BJ (cell line): Measurements from ENCODE around the gene PEF1. TPM values are rescaled to one million over a fixed set of nuclear protein-coding genes. Genes with fewer than 3 reads are reported as not detected.

Experiments
- CTCF ChIA-PET: fragments of 350-600 bp; formaldehyde crosslinking; extraction: SDS; loops from one replicate; lab custom pipeline; 2021; ENCODE audit warnings: antibody characterized with exemption, inconsistent platforms; lab: Yijun Ruan, JAX
- POLR2A ChIA-PET: fragments of 300-600 bp; sonication (Branson Sonifier 250); formaldehyde crosslinking; extraction: SDS; loops from one replicate; lab custom pipeline; 2021; ENCODE audit warnings: antibody characterized with exemption; lab: Charles Lee
- DNase-seq: peaks from one replicate; pipeline ENCODE4 v3.0.0-alpha.2; 2011; ENCODE audit warnings: low read depth
- H3K27me3 ChIP-seq: 2 replicates; pipeline ENCODE4 v1.6.0; 2011; ENCODE audit warnings: low read length; ENCODE audit not compliant: control insufficient read depth, insufficient read depth
- H3K36me3 ChIP-seq: 2 replicates; pipeline ENCODE4 v1.5.1; 2011; ENCODE audit warnings: low read length; ENCODE audit not compliant: control insufficient read depth, insufficient read depth
- H3K4me3 ChIP-seq: 2 replicates; pipeline ENCODE4 v1.5.1; 2011; ENCODE audit warnings: low read depth, mild to moderate bottlenecking, control low read depth, low read length
- polyA plus RNA-seq: library from polyadenylated mRNA; depleted of rRNA; stranded (reverse); fragments of >200 nt; gene quantifications from 2 replicates; pipeline ENCODE4 v1.2.3, GENCODE V29; 2011
- TF ChIP-seq, protein P1 (sequence below): IDR thresholded peaks from 2 replicates; pipeline ENCODE4 v1.5.1; 2011; ENCODE audit warnings: low read depth, mild to moderate bottlenecking, control low read depth, inconsistent platforms, low read length, moderate library complexity; ENCODE audit not compliant: insufficient read depth

Gene PEF1
- polyA plus RNA-seq, 1 experiment = 145 TPM

DNA sequence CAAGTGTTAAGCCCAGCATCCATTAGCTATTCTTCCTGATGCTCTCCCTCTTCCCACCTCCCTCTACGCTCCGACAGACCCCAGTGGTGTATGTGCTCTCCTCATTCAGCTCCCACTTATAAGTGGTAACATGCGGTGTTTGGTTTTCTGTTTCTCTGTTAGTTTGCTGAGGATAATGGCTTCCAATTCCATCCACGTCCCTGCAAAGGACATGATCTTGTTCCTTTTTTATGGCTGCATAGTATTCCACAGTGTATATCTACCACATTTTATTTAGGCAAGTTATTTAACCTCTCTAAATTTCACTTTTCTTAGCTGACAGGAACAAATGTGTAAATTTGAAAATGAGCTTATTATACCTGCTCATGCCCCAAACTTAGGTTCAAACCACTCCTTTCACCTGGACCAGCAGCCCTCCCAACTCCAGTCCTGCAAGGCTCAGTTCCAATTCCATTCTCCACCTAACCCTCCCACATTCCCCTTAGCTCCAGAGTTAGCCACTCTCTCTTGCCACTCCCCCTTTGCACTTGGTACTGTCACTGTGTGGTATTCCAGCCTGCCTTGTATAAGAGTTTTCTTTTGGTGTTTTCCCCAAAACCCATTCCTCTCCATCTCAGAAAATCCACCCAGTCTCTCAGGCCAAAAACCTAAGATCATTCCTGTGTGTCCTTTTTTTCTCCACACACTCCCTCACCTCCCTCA is 1.7 kb upstream of the PEF1 start:
- no peak for DNase-seq
- TF ChIP-seq, protein P1, sequence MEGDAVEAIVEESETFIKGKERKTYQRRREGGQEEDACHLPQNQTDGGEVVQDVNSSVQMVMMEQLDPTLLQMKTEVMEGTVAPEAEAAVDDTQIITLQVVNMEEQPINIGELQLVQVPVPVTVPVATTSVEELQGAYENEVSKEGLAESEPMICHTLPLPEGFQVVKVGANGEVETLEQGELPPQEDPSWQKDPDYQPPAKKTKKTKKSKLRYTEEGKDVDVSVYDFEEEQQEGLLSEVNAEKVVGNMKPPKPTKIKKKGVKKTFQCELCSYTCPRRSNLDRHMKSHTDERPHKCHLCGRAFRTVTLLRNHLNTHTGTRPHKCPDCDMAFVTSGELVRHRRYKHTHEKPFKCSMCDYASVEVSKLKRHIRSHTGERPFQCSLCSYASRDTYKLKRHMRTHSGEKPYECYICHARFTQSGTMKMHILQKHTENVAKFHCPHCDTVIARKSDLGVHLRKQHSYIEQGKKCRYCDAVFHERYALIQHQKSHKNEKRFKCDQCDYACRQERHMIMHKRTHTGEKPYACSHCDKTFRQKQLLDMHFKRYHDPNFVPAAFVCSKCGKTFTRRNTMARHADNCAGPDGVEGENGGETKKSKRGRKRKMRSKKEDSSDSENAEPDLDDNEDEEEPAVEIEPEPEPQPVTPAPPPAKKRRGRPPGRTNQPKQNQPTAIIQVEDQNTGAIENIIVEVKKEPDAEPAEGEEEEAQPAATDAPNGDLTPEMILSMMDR = no peak
- no peaks in the 10 kb centered on the region for H3K27me3 ChIP-seq
- no peaks in the 10 kb centered on the region; the same call in 1 of the 2 replicates for H3K36me3 ChIP-seq
- ChIA-PET POLR2A (interaction anchor here (0.5 kb wide), 1 partner anchor 415 kb away, joined by 6 read pairs; no protein-coding TSS in a partner anchor), CTCF (interaction anchor here (0.7 to 1.8 kb wide), 3 partner anchors 54 to 143 kb away, joined by 3 to 6 read pairs (median 4); no protein-coding TSS in a partner anchor)
- H3K4me3 ChIP-seq = no peak overlapping the region

DNA sequence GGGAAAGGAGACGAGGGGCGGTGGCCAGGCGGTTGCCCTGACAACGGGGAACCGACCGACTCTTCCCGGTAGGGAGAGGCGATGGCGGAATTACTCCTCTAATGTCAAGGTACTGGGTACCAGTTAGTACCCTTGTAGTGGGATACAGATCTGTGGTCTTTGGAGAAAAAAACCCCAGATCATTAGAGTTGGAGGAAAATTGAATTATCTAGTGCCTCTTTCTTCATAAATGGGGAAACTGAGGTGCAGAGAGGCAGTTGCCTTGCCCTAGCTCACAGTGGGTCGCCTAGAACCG is 545 bp upstream of the PEF1 start:
- POLR2A ChIA-PET = interaction anchor here (0.7 to 0.8 kb wide), 3 partner anchors 59 to 144 kb away, joined by 3 to 15 read pairs (median 10); partner anchors contain the start of gene COL16A1
- CTCF ChIA-PET = interaction anchor here (0.6 to 1.7 kb wide), 7 partner anchors 9 to 144 kb away, joined by 3 to 8 read pairs (median 3); no protein-coding TSS in a partner anchor
- Histone ChIP-seq H3K4me3 (peak overlapping the region; percentile 93), H3K27me3 (no peaks in the 10 kb centered on the region), H3K36me3 (no peaks in the 10 kb centered on the region)
- TF ChIP-seq, protein P1 = no peak
- DNase-seq = no peak

DNA sequence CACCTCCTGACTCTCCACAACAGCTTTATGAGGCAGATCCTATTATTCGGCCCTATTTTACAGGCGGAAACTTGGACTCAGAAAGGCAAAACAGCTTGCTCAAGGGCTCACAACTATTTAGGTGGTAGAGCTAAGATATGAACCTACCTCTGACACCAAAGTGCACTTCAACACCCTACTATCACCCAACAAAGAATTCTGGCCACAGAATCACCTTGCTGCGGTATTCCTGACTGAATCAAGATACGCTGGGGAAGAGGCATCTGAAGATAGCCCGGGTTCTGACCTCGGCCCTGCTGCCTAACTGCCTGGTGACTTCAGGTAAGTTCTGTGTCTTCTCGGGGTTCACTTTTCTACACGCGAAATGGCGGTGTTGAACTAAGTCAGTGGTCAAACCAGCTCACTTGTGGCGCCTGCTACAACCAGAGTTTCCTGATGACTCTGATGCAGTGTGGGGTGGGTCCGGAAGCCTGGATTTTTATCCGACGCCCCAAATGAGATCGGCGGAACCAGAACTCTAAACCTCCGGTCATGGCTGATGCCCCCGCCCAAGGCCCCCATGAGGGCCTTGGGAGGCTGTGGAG is 608 bp downstream of the PEF1 start:
- H3K27me3 ChIP-seq = no peaks in the 10 kb centered on the region
- peak overlapping the region; percentile 93 for H3K4me3 ChIP-seq
- TF ChIP-seq, protein P1 = no peak
- ChIA-PET CTCF (interaction anchor here (1.2 to 1.7 kb wide), 3 partner anchors 17 to 145 kb away, joined by 3 to 8 read pairs (median 4); no protein-coding TSS in a partner anchor), POLR2A (no interaction called here)
- no peak for DNase-seq
- no peaks in the 10 kb centered on the region for H3K36me3 ChIP-seq

DNA sequence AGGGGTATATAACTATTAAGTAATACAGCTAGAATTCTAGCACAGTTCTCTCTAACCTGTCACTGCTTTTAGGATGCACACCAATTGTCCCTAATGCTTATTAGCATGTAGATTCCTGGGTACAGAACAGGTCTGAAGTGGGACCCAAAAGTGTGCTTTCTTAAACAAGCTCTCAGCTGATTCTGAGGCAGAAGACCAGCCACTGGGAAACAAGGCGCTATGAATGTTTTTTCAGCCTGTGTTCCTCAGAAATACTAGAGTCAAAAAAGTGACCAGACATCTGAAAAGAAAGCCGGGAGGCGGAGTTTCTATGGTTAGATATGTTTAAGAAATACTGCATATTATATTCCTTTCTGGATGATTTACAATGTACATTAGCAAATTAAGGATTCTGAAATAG is 1.8 kb downstream of the PEF1 start:
- TF ChIP-seq, protein P1 = no peak
- DNase-seq = no peak
- H3K4me3 ChIP-seq = no peak overlapping the region
- no peaks in the 10 kb centered on the region for H3K36me3 ChIP-seq
- ChIA-PET POLR2A (no interaction called here), CTCF (interaction anchor here (0.7 to 0.8 kb wide), 2 partner anchors 73 to 98 kb away, joined by 3 read pairs; no protein-coding TSS in a partner anchor)
- no peaks in the 10 kb centered on the region for H3K27me3 ChIP-seq

DNA sequence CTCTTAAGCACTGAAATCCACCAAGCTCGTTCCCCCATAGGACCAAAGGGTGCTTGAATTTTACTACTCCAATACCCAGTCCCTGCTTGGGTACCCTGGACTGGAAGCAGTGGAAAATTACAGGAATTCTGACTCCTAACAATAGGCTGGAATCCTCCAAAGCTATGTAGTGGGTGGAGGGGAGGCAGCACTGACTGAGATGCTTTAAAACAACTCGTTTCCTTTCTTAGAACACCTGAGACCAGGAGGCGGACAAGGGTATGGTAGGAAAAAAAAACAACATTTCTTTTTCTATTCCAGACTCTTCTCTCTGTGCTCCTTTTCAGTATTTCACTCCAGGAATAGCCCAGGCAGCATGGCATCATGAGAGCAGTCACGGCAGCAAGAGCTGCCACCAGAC is 2.3 kb downstream of the PEF1 start:
- no peaks in the 10 kb centered on the region for H3K36me3 ChIP-seq
- TF ChIP-seq, protein P1 = no peak
- H3K4me3 ChIP-seq = no peak overlapping the region
- no peak for DNase-seq
- H3K27me3 ChIP-seq = no peaks in the 10 kb centered on the region
- ChIA-PET POLR2A (interaction anchor here (0.7 kb wide), 1 partner anchor 206 kb away, joined by 4 read pairs; no protein-coding TSS in a partner anchor), CTCF (interaction anchor here (0.7 kb wide), 1 partner anchor 73 kb away, joined by 3 read pairs; no protein-coding TSS in a partner anchor)
